OCI-M2 (cell line): ENCODE results near the gene NDC1.

ENCODE experiments used
- DNase-seq: peaks from one replicate; lab custom pipeline; 2025; ENCODE audit not compliant: unreplicated experiment; lab: John Stamatoyannopoulos, UW

The NDC1 gene

DNA sequence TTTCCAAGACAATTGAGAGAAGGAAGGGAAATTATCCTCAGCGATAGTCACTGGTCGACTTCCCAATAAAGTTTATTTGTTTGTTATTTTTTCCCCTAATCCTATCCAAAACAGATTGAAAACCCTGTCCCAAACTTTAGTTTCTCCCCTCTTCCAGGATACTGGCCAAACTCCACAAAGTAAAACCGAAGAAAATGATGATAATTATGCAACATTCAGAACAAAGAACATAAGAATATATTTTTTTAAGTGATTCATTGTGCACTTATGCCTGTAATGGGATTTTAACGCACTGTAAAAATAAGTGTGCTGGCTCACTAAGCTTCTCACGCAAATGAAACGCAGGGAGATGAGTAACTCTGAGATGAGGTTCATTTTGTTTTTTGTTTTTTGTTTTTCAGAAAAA is 105.2 kb downstream of the NDC1 start:
- DNase-seq = no peak

- no peak for DNase-seq
Observed at GRCh38 chr1:53732409-53732808, 105.7 kb downstream of the NDC1 start.

- DNase-seq = no peak
Observed at GRCh38 chr1:53731779-53732305, 106.3 kb downstream of the NDC1 start.

DNA sequence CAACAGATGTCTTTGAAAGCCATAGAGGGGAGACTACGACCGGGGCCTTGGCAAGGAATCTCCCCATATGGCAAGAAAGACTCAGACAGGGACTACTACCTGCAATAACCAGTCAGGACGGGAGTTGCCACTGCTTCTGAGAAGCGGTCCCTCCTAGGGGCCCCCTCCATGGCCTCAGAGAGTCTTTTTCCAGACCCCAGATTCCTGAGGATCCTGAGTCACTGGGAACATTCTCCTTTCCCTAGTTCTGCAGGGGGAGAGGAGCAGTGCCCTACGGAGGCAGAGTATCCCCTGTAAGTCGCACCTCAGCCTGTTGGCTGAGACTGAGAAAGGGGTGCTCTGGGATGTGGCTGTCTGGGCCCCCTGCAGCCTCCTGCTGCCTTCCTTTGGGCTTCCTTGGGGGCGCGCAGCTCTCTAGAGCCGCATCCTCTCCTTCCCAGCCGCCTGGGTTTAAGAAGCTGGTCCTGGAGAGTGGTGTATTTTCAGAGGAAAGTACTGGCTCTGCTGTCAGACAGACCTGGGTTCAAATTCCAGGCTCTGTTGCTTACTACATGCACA is 107.0 kb downstream of the NDC1 start:
- no peak for DNase-seq

GRCh38 chr1:53730224-53730865 is 107.8 kb downstream of the NDC1 start:
- no peak for DNase-seq

GRCh38 chr1:53729456-53730223 is 108.5 kb downstream of the NDC1 start:
- DNase-seq = no peak

GRCh38 chr1:53728702-53729455 is 109.2 kb downstream of the NDC1 start:
- no peak for DNase-seq

- no peak for DNase-seq
Observed at GRCh38 chr1:53728196-53728595, 109.9 kb downstream of the NDC1 start.

DNA sequence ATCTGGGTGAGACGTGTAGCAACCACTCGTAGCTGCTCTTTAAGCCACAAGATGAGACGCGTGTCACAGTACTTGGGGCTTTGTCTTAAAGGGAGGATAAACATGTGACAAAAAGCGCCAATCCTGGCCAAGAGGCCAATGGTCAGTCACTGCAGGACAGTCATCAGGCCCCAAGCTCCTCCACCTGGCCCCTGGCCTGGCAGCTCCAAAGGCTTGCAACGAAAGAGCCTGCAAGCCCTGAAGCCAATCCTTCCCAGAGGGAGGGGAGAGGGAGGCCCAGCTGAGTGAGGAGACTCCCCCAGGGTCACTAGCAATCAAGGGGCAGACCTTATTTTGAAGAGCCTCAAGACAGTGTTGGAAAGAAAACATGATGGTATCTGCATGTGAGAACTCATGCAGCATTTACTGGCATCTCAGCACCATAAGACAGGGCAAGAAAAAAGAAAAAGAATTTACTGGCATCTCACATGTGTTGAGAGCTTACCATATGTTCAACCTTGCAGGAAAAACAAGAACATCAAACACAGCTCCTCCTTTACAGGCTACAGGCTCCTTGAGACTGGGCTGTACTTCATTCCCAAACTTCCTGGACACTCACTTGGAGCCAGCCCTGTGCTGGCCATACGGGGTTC is 110.5 kb downstream of the NDC1 start:
- DNase-seq = no peak

DNA sequence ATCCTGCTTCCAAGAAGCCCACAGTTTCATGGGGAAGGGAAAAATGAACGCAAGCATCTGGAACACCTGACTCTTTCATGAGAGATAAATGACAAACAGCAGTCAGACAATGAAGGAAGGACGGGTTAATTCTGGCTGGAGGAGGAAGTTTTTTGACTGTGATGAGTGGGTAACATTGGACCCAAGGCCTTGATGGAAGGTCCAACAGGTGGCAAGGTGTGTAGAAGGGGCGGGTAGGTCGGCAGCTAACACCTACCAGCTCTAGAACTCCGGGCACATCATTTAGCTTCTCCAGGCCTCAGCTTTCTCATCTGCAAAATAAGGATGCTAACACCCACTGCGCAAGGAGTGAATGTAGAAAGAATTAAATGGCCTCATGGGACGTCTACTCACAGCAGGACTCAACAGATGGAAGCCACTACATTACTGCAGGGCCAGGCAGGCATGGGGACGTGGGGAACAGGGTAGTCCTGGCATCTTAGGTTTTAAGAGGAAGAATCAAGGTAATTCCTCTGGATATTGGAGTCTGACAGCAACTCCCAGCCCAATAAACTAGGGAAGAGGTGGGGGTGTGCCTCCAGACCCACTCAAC is 112.0 kb downstream of the NDC1 start:
- DNase-seq = no peak

DNA sequence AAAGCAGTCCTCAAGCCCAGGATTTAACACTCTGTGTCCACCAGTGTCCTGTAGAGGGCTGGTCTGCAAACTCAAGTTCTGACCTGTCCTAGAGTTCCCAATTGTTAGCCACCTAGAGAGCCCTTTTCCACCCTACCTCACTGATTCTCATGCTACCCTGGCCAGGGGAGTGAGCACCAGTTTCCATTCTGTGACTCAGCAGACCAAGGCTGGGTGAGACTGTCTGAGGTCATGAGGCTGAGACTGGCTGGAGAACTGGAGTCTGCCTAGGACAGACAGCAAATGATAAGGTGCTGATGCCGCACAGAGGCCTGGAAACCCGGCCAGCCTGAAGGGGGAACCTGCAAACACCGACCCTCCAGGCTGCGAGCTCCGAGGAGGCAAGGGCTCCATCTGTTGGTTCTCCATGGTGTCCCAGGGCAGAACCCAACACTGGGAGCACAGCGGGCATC is 112.8 kb downstream of the NDC1 start:
- no peak for DNase-seq

DNA sequence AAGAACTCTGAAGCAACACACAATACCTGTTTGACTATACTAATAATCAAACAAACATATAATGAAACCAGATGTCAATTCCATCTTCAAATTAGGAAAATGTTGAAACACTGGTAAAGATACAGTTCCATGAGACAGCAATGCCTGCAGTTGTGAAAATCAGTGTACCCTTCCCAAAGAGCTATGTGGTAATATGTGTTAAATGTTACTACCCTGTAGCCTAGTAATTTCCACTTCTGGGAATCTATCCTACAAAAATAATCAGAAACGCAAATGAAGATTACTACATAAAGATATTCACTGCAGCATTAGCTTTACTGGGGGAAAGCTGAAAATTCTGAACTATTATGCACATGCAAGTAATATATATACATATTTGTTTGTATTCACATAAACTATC is 116.1 kb downstream of the NDC1 start:
- no peak for DNase-seq

- no peak for DNase-seq
Observed at GRCh38 chr1:53721088-53721487, 117.0 kb downstream of the NDC1 start.

DNA sequence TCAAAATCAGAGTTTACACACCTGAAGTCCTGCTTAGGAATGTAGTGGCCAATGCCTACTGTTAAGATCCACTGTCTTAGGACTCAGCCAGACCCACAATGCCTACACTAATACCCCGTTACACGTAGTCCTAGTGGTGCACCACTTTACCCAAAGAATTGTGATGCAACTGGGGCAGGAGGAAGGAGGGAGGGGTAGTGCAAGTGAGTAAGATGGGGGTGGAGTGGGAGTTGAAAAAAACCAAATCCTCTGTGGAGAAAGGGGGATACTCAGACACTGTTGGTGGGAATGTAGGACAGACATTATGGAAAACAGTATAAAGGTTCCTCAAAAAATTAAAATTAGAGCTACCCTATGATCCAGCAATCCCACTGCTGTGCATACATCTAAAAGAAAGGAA is 118.6 kb downstream of the NDC1 start:
- no peak for DNase-seq

- no peak for DNase-seq
Observed at GRCh38 chr1:53718443-53718842, 119.7 kb downstream of the NDC1 start.

DNA sequence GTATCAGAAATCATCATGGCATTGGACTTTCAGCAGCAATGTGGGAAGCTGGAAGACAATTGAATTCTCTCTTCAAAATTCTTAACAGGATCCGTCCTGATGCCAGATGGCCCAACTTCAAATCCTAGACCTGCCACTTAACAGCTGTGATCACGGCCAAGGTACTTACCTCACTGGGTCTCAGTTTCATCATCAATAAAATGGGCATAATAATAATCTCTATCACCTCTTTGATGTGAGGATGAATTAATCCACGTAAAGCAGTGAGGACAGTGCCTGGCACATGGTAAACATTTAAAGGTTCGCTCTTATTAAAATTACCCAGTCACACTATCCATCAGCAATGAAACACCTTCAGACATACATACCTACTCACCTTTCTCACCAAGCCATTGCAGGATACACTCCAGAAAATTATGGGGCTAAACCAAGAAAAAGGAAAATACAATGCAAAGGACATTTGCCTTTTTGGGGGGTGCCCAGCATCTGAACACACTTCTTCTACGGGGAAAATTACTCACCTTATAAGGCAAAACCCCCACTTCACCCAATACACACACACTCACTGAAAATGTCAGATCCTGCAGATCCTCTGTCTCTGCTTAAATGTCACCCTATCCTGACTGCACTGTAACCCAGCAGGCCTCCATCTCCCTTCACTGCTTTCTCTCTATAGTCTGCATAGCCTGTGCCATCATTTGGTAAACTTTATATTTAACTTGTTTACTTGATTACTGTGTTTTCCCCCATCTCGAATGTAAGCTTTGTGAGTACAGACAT is 120.9 kb downstream of the NDC1 start:
- no peak for DNase-seq

DNA sequence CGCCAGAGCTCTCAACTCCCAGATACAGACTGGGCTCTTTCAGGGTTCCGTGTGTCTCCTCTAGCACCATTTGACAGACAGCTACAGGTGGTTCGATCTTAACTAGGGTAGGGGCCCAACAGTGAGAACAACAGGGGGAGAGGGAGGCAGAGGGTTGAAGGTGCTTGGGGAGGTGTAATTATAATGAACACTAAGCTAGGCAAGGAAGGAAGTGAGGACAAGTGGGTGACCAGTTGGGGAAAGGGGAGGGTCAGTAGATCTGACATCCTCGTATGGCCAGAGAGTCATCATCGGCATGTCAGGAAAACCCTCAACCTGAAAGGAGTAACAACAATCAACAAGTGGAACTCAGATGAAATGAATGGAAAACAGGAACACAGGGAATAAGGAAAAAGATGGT is 121.9 kb downstream of the NDC1 start:
- DNase-seq = no peak

DNA sequence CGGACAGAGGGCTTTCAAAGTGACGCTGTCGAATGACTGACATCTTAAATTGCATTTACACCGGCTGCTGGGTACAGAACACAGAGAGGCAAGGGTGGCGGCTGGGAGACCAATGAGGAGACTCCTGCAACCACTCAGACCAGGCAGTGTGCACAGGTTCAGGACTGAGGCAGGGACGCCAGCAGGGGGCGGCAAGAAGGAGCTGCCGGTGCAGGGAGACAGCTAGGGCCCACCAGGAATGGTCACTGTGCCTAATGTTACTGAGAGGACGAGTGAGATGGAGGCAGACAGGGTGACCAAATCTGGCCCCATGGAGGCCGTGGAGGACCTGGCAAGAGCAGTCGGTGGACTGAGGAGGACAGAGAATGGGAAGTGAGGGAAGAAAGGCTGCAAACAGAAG is 122.6 kb downstream of the NDC1 start:
- no peak for DNase-seq
